HG03558 (cell line): Measurements from ENCODE around the gene SPINT1.
A peak's percentile ranks its signal among the peaks of the same experiment; 100 is the strongest.

ENCODE experiments used
- ATAC-seq: cut with Tn5 transposase; IDR thresholded peaks from one replicate; pipeline ENCODE4 v1.9.1; 2021; ENCODE audit warnings: moderate number of reproducible peaks; ENCODE audit not compliant: unreplicated experiment; ENCODE audit errors: extremely low read depth

The SPINT1 gene

GRCh38 chr15:40889112-40889511, 45.3 kb downstream of the SPINT1 start:
- ATAC-seq, result no peak

GRCh38 chr15:40891138-40891537, 47.3 kb downstream of the SPINT1 start:
- no peak for ATAC-seq

- ATAC-seq, result no peak
These were observed 48.1 kb downstream of the SPINT1 start for GRCh38 chr15:40891810-40892446.

GRCh38 chr15:40892447-40893012, 48.7 kb downstream of the SPINT1 start:
- ATAC-seq, result no peak

GRCh38 chr15:40893019-40893670, 49.3 kb downstream of the SPINT1 start:
- no peak for ATAC-seq

- peak; percentile 68 for ATAC-seq
These were observed 50.2 kb downstream of the SPINT1 start, which contains the start of gene VPS18 for GRCh38 chr15:40893733-40894680. VPS18 (plus strand) TSS chr15:40894450; CDS start chr15:40894769, 319 bp downstream.

- no peak for ATAC-seq
These were observed 51.0 kb downstream of the SPINT1 start for GRCh38 chr15:40894681-40895448.

GRCh38 chr15:40899536-40900207, 55.8 kb downstream of the SPINT1 start:
- ATAC-seq, result no peak

- no peak for ATAC-seq
These were observed 56.6 kb downstream of the SPINT1 start for GRCh38 chr15:40900256-40901052.

- no peak for ATAC-seq
These were observed 57.2 kb downstream of the SPINT1 start for GRCh38 chr15:40901053-40901443.

- no peak for ATAC-seq
These were observed 59.0 kb downstream of the SPINT1 start for GRCh38 chr15:40902605-40903561.

- no peak for ATAC-seq
These were observed 60.8 kb downstream of the SPINT1 start for GRCh38 chr15:40904552-40905201.

GRCh38 chr15:40906091-40906990, 62.5 kb downstream of the SPINT1 start:
- ATAC-seq, result no peak

- ATAC-seq, result no peak
These were observed 63.3 kb downstream of the SPINT1 start for GRCh38 chr15:40906991-40907802.
